Uterus (tissue), 2 donors: ENCODE data around the gene ZBTB20.

Experiments
- POLR2A ChIP-seq, 2 donors: fragments of 450-650 bp; IDR thresholded peaks; one replicate each; pipeline ENCODE4 v1.6.1; 2016; ENCODE audit warnings: antibody characterized with exemption in 2 of 2, mild to moderate bottlenecking in 1 of 2, moderate library complexity in 1 of 2
- TF ChIP-seq, protein P1 (sequence below), 4 experiments: fragments of 200-600 bp in 2 of 4; fragments of 450-650 bp in 2 of 4; sonication (generic) in 2 of 4; IDR thresholded peaks; one replicate each; pipeline ENCODE4 v1.5.1; 2016 to 2019; ENCODE audit warnings: antibody characterized with exemption in 4 of 4, mild to moderate bottlenecking in 2 of 4, moderate library complexity in 1 of 4

DNA sequence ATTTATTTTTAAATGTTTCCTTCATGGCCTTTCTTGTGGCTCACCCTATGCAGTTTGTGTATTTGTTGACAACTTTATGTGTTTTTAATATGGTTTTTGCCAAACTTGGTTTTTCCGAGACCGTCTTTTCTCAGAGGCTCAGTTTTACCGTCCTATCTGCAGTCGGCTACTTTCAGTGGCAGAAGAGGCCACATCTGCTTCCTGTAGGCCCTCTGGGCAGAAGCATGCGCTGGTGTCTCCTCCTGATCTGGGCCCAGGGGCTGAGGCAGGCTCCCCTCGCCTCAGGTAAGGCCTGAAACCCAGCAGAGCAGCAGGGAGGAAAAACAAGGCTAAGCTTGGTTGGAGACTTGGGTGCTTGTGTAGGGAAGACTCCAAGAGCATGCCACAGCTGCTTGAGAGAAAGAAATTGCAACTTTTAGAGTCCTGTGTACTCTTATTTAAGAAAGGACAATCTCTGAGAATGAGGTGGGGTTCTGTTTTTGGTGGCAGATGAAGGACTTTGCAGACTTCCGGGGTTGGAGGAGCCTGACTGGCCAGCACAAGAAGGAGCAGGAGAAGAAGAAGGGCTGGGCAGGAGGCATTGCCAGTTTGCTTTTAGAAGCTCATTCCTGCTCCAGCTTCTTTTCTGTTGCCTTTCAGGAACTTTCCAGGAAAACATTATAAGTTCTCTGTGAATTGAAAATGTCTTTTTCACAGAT, 853.1 kb downstream of the ZBTB20 start, which contains the start of gene TIGIT:
- TF ChIP-seq, protein P1, sequence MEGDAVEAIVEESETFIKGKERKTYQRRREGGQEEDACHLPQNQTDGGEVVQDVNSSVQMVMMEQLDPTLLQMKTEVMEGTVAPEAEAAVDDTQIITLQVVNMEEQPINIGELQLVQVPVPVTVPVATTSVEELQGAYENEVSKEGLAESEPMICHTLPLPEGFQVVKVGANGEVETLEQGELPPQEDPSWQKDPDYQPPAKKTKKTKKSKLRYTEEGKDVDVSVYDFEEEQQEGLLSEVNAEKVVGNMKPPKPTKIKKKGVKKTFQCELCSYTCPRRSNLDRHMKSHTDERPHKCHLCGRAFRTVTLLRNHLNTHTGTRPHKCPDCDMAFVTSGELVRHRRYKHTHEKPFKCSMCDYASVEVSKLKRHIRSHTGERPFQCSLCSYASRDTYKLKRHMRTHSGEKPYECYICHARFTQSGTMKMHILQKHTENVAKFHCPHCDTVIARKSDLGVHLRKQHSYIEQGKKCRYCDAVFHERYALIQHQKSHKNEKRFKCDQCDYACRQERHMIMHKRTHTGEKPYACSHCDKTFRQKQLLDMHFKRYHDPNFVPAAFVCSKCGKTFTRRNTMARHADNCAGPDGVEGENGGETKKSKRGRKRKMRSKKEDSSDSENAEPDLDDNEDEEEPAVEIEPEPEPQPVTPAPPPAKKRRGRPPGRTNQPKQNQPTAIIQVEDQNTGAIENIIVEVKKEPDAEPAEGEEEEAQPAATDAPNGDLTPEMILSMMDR (IDR thresholded peaks at IDR 0.05): no peak
- TF ChIP-seq POLR2A (IDR thresholded peaks at IDR 0.05): no peak
